Chondrocyte (in vitro differentiated cells): ENCODE measurements around the gene KLHL4. TPM values are rescaled to one million over a fixed set of nuclear protein-coding genes. Genes with fewer than 3 reads are reported as not detected.
"Not testable (repeated sequence)": the region's sequence is repeated elsewhere in the genome, so short reads cannot be mapped to it uniquely, and the experiment has no call there.

Experiments
- DNase-seq: peaks from one replicate; pipeline ENCODE4 v3.0.0; 2021; ENCODE audit warnings: mixed read lengths, low spot score
- H3K27ac Mint-ChIP-seq: one replicate; pipeline ENCODE4 v1.8.0; 2021; ENCODE audit warnings: mild to moderate bottlenecking, moderate library complexity, mixed read lengths; ENCODE audit not compliant: unreplicated experiment
- H3K27me3 Mint-ChIP-seq: 2 replicates; pipeline ENCODE4 v1.8.0; 2021; ENCODE audit warnings: low read depth, mixed read lengths
- H3K36me3 Mint-ChIP-seq: 2 replicates; pipeline ENCODE4 v1.8.0; 2021; ENCODE audit warnings: low read depth, mixed read lengths
- H3K4me1 Mint-ChIP-seq: 2 replicates; pipeline ENCODE4 v1.8.0; 2021; ENCODE audit warnings: low read depth, mild to moderate bottlenecking, mixed read lengths
- H3K4me3 Mint-ChIP-seq: one replicate; pipeline ENCODE4 v1.8.0; 2021; ENCODE audit warnings: mild to moderate bottlenecking, moderate library complexity, mixed read lengths; ENCODE audit not compliant: unreplicated experiment
- H3K9me3 Mint-ChIP-seq: 2 replicates; pipeline ENCODE4 v1.8.0; 2021; ENCODE audit warnings: low read depth, mixed read lengths
- CTCF ChIP-seq: fragments of 200-600 bp; sonication (generic); IDR thresholded peaks from 2 replicates; pipeline ENCODE4 v1.5.0; 2021; ENCODE audit warnings: antibody characterized with exemption, mild to moderate bottlenecking, moderate library complexity
- total RNA-seq: library from RNA; stranded (reverse); gene quantifications from 3 replicates; pipeline ENCODE4 v1.2.1, GENCODE V29; 2021

Gene KLHL4
- total RNA-seq, 1 donor from 2014 or later = 2.0 TPM

DNA sequence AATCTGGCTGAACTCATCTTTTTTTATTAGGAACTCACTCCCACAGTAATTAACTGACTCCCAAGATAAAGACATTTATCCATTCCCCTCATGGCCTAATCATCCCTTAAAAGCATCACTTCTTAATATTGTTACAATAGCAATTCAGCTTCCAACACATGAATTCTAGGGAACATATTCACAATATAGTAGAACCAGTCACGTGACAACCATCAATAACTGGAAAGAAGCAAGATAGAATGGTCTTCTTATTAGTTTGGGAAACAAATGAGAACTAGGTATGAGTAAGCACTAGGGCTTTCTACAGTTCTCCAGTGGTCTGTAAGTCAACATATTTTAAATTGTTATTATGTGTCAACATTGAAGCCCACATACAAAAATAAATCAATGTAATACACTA lies 170.1 kb downstream of the KLHL4 start:
- no peak overlapping the region for H3K4me3 Mint-ChIP-seq
- no peaks in the 10 kb centered on the region for H3K4me1 Mint-ChIP-seq
- DNase-seq = no peak
- TF ChIP-seq CTCF = no peak
- peaks cover 8% of the 10 kb centered on the region for H3K27me3 Mint-ChIP-seq
- H3K36me3 Mint-ChIP-seq = no peaks in the 10 kb centered on the region
- H3K9me3 Mint-ChIP-seq = peaks cover 9% of the 10 kb centered on the region
- H3K27ac Mint-ChIP-seq = no peak overlapping the region

DNA sequence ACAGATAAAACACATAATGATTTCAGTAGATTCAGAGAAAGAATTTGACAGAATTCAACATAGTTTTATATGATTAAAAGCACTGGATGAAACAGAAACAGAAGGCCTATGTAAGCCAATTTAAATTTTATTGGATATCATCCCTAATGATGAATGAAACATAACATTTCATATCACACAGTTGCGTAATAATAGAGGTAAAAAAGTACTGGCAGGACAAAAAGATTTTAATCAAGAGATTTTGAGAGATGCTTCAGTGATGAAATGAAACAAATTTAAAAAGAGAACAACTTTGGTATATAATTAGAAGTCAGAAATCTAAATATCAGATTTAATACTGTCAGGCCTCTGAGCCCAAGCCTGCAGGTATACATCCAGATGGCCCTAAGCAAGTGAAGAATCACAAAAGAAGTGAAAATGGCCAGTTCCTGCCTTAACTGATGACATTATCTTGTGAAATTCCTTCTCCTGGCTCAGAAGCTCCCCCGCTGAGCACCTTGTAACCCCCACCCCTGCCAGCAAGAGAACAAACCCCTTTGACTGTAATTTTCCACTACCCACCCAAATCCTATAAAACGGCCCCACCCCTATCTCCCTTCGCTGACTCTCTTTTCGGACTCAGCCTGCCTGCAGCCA lies 170.6 kb downstream of the KLHL4 start:
- not testable (repeated sequence) for H3K4me1 Mint-ChIP-seq, H3K27ac Mint-ChIP-seq, DNase-seq, H3K9me3 Mint-ChIP-seq, H3K27me3 Mint-ChIP-seq, H3K36me3 Mint-ChIP-seq, H3K4me3 Mint-ChIP-seq

DNA sequence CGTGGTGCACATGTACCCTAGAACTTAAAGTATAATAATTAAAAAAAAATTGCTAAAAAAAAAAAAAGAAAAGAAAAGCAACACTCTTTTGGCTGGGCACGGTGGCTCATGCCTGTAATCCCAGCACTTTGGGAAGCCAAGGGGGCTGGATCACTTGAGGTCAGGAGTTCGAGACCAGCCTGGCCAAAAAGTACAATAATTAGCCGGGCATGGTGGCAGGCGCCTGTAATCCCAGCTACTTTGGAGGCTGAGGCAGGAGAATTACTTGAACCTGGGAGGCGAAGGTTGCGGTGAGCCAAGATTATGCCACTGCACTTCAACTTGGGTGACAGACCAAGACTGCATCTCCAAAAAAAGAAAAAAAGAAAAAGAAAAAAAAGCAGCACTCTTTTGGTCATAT lies 171.6 kb downstream of the KLHL4 start:
- H3K27me3 Mint-ChIP-seq, H3K4me1 Mint-ChIP-seq, DNase-seq, H3K9me3 Mint-ChIP-seq, H3K4me3 Mint-ChIP-seq, H3K27ac Mint-ChIP-seq, H3K36me3 Mint-ChIP-seq: not testable (repeated sequence)

DNA sequence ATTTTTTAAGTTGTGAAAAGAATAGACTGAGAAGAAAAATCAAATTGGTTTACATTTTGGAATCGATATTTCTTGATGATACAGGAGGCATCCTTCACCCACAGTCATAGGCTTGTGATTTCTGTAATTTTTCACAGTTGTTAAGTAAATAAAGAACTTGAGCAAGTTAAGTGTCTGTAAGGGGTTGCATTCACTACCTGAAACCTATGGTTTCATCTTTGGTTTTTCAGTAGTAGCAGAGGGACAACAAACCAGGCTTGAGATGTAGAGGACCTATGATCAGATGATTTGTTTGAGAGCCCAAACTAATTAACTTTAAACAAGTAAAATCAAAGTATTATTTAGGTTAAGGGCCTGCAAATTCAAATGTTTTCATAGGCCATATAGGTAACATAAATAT lies 175.6 kb downstream of the KLHL4 start:
- no peaks in the 10 kb centered on the region for H3K36me3 Mint-ChIP-seq
- DNase-seq = no peak
- peaks cover 9% of the 10 kb centered on the region for H3K9me3 Mint-ChIP-seq
- H3K27me3 Mint-ChIP-seq = no peaks in the 10 kb centered on the region
- H3K4me1 Mint-ChIP-seq = no peaks in the 10 kb centered on the region
- H3K4me3 Mint-ChIP-seq = no peak overlapping the region
- no peak for TF ChIP-seq CTCF
- no peak overlapping the region for H3K27ac Mint-ChIP-seq

- Mint-ChIP-seq H3K27me3 (no peaks in the 10 kb centered on the region), H3K4me3 (no peak overlapping the region), H3K27ac (no peak overlapping the region), H3K36me3 (no peaks in the 10 kb centered on the region), H3K4me1 (no peaks in the 10 kb centered on the region), H3K9me3 (no peaks in the 10 kb centered on the region)
- DNase-seq = no peak
- TF ChIP-seq CTCF = peak; percentile 17
These were observed 179.8 kb downstream of the KLHL4 start for GRCh38 chrX:87697409-87697808.

DNA sequence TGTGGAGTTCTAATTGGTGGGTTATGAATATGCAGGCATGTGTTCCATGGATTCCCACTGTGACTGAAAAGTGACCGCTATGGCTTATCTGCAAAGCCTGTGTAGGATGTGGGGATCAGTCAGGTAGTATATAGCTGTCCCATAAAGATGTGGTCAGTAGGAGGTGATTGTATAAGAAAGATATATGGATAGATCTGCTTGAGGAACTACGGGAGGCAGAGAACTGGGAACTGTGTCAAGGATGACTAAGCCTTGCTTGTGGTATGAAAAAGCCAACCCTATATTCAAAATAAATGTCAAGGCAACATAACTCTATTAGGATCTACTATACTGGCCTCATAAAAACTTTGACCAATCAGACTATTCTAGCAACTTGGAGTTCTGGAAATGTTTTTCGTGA lies 185.2 kb downstream of the KLHL4 start:
- no peak for DNase-seq
- H3K4me1 Mint-ChIP-seq = no peaks in the 10 kb centered on the region
- H3K4me3 Mint-ChIP-seq = no peak overlapping the region
- TF ChIP-seq CTCF = no peak
- no peaks in the 10 kb centered on the region for H3K27me3 Mint-ChIP-seq
- H3K27ac Mint-ChIP-seq = no peak overlapping the region
- no peaks in the 10 kb centered on the region for H3K36me3 Mint-ChIP-seq
- peaks cover 10% of the 10 kb centered on the region for H3K9me3 Mint-ChIP-seq

DNA sequence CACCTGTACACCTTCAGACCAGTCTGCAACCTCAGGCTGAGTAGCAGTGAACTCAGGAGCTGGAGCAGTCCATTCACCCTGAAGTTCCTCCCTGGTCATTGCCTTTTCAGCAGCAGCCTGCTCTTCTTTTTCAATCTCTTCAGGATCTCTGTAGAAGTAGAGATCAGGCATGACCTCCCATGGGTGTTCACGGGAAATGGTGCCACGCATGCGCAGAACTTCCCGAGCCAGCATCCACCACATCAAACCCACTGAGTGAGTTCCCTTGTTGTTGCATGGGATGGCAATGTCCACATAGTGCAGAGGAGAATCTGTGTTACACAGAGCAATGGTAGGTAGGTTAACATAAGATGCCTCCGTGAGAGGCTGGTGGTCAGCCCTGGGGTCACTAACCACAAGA lies 185.9 kb downstream of the KLHL4 start:
- not testable (repeated sequence) for H3K27me3 Mint-ChIP-seq, H3K36me3 Mint-ChIP-seq, H3K4me3 Mint-ChIP-seq, H3K4me1 Mint-ChIP-seq, H3K27ac Mint-ChIP-seq, H3K9me3 Mint-ChIP-seq, DNase-seq
